Measurements from ENCODE around the gene DOCK4. TPM values are rescaled to one million over a fixed set of nuclear protein-coding genes. Genes with fewer than 3 reads are reported as not detected.

DOCK4 gene
- total and polyA plus RNA-seq, 2 of the 8 experiments (the other 6 are each of a cell fraction or from before 2014, with no cell fraction given) = 5.1 to 23.6 TPM

- Histone ChIP-seq H3K56ac (replicated peaks; ENCODE audit: insufficient read length, low read depth, low read length) (no peak overlapping the region), H2BK20ac (ENCODE audit: low read length) (no peak overlapping the region), H2BK12ac (ENCODE audit: low read depth, low read length) (no peak overlapping the region), H2BK120ac (replicated peaks; ENCODE audit: low read depth, low read length) (no peak overlapping the region), H3K18ac (ENCODE audit: extremely low read depth, low read length) (no peak overlapping the region), H2BK5ac (ENCODE audit: low read depth, low read length) (no peak overlapping the region), H4K91ac (replicated peaks; ENCODE audit: insufficient read length, low read length) (no peak overlapping the region), H3K23ac (ENCODE audit: insufficient read length) (no peak overlapping the region), H3K23me2 (ENCODE audit: low read depth, low read length) (no peaks in the 10 kb centered on the region), H3K36me3 (ENCODE audit: control insufficient read depth in 2 of 4, insufficient read depth in 4 of 4, low read length in 3 of 4) (no peaks in the 10 kb centered on the region), H3K4me3 (ENCODE audit: extremely low read depth in 1 of 4, insufficient read depth in 2 of 4, low read depth in 3 of 4, low read length in 4 of 4) (no peak overlapping the region), H2AK5ac (ENCODE audit: low read depth, low read length) (no peak overlapping the region), H3K4me2 (ENCODE audit: insufficient read depth in 1 of 2, low read depth in 2 of 2, low read length in 2 of 2) (no peak overlapping the region), H2BK15ac (ENCODE audit: low read length) (no peak overlapping the region), H3K79me1 (ENCODE audit: low read depth, low read length) (no peaks in the 10 kb centered on the region; the same call in 1 of the 2 replicates), H3K4me1 (replicated peaks in 1 of 4; ENCODE audit: control insufficient read depth in 3 of 4, insufficient read depth in 4 of 4, low read length in 3 of 4) (peaks cover 0 to 3% (median 0%) of the 10 kb centered on the region in 4 experiments; a peak in 1 of 7 replicates), H2AFZ (ENCODE audit: low read length) (no peak overlapping the region), H3K79me2 (ENCODE audit: control insufficient read depth in 1 of 2, insufficient read depth in 2 of 2, low read length in 2 of 2) (no peaks in the 10 kb centered on the region; a peak in 1 of 4 replicates), H3K14ac (ENCODE audit: insufficient read length) (no peak overlapping the region), H4K8ac (ENCODE audit: extremely low read depth, insufficient read depth, low read length) (no peak overlapping the region), H3K27me3 (replicated peaks in 1 of 4; ENCODE audit: control insufficient read depth in 3 of 4, extremely low read depth in 1 of 4, insufficient read depth in 3 of 4, low read length in 3 of 4) (no peaks in the 10 kb centered on the region), H3K9ac (replicated peaks in 1 of 4; ENCODE audit: extremely low read depth in 1 of 4, low read depth in 3 of 4, low read length in 3 of 4) (no peak overlapping the region), H3K4ac (replicated peaks; ENCODE audit: insufficient read length, low read depth, low read length) (no peak overlapping the region), H4K5ac (ENCODE audit: insufficient read length, low read depth, low read length) (no peak overlapping the region), H4K20me1 (replicated peaks in 1 of 2; ENCODE audit: control insufficient read depth in 1 of 2, insufficient read depth in 2 of 2, low read length in 2 of 2) (peaks cover 0 to 1% of the 10 kb centered on the region in 2 experiments), H3K27ac (ENCODE audit: low read depth, low read length) (no peak overlapping the region), H3K9me3 (ENCODE audit: insufficient read depth in 2 of 2, low read depth in 1 of 2, low read length in 1 of 2) (no peaks in the 10 kb centered on the region)
- DNase-seq (ENCODE audit: low read depth in 1 of 2, low spot score in 2 of 2) (no peak), FAIRE-seq (no peak)
- CTCF ChIA-PET (ENCODE audit: partially characterized antibody) = interaction anchor here (0.7 kb wide), 1 partner anchor 14 kb away, joined by 3 read pairs; no protein-coding TSS in a partner anchor
- WGBS, 2 experiments (ENCODE audit: extremely low coverage in 1 of 2, insufficient coverage in 1 of 2, insufficient read length in 1 of 2, insufficient replicate concordance in 2 of 2, low coverage in 1 of 2, low lambda C conversion rate in 2 of 2, missing lambda C conversion rate in 1 of 2) = 85% methylated on average over 5 of the region's 5 CpGs; no CpG with 5 or more reads in 1 of the 2 experiments
- POLR2A ChIA-PET (ENCODE audit: partially characterized antibody) = interaction anchor here (1.0 kb wide), 1 partner anchor 383 kb away, joined by 4 read pairs; a partner anchor contains a TSS
- TF ChIP-seq RXRA (IDR thresholded peaks at IDR 0.05; ENCODE audit: insufficient read depth, low read depth, low read length) = no peak
Observed at GRCh38 chr7:112067632-112068540, 138.3 kb downstream of the DOCK4 start.

All from H1 (cell line).